Measurements from ENCODE around the gene CMTM7.

Gene CMTM7

DNA sequence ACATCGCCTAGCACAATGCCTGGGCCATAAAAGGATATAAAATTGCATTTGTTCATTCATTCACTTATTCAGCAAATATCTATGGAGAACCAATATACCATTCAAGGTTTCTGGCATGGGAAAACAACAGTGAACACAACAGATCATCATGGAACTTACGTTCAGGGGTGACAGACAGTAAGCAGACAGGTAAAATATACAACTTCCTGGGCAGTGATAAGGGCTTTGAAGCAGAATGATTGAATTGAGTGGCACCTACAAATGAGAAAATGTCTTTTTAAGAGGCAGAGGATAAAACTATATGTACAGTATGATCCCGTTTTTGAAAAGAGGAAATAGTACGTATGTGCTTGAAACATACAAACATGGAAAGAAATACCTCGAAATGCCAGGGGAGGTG, 39.2 kb downstream of the CMTM7 start:
- H3K9me3 ChIP-seq (ENCODE audit: severe bottlenecking) = no peaks in the 10 kb centered on the region
- H3K27me3 ChIP-seq (ENCODE audit: insufficient read depth, poor library complexity, severe bottlenecking) = no peaks in the 10 kb centered on the region
- no peak overlapping the region for H3K27ac ChIP-seq (ENCODE audit: poor library complexity, severe bottlenecking)
- ATAC-seq (ENCODE audit: low read depth) (no peak), DNase-seq (ENCODE audit: low spot score) (no peak)
- H3K4me3 ChIP-seq (ENCODE audit: severe bottlenecking) = no peak overlapping the region
- TF ChIP-seq, protein P1, sequence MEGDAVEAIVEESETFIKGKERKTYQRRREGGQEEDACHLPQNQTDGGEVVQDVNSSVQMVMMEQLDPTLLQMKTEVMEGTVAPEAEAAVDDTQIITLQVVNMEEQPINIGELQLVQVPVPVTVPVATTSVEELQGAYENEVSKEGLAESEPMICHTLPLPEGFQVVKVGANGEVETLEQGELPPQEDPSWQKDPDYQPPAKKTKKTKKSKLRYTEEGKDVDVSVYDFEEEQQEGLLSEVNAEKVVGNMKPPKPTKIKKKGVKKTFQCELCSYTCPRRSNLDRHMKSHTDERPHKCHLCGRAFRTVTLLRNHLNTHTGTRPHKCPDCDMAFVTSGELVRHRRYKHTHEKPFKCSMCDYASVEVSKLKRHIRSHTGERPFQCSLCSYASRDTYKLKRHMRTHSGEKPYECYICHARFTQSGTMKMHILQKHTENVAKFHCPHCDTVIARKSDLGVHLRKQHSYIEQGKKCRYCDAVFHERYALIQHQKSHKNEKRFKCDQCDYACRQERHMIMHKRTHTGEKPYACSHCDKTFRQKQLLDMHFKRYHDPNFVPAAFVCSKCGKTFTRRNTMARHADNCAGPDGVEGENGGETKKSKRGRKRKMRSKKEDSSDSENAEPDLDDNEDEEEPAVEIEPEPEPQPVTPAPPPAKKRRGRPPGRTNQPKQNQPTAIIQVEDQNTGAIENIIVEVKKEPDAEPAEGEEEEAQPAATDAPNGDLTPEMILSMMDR (IDR thresholded peaks at IDR 0.05; ENCODE audit: poor library complexity, severe bottlenecking) = no peak
- H3K36me3 ChIP-seq (ENCODE audit: low read depth) = no peaks in the 10 kb centered on the region
- H3K4me1 ChIP-seq (ENCODE audit: insufficient read depth, poor library complexity, severe bottlenecking) = peaks cover 6% of the 10 kb centered on the region

DNA sequence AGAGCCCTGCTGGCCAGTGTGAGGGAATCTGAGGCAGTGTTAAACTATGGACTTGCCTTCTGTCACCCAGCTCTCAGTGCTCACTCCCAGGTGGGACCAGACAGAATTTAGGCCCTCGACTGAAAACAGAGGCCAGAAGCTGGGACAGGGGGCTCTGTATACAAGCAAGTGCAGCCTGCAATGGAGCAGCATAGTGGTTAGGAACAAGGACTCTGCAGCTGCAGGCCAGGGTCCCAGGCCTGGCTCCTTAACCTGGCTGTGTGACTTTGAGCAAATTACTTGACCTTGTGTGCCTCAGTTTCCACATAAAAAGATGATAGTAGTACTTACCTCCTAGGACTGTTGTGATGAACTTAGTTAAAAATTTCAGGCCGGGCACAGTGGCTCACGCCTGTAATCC, 39.8 kb downstream of the CMTM7 start:
- Histone ChIP-seq H3K27ac (ENCODE audit: poor library complexity, severe bottlenecking) (no peak overlapping the region), H3K36me3 (ENCODE audit: low read depth) (no peaks in the 10 kb centered on the region), H3K27me3 (ENCODE audit: insufficient read depth, poor library complexity, severe bottlenecking) (no peaks in the 10 kb centered on the region), H3K9me3 (ENCODE audit: severe bottlenecking) (no peaks in the 10 kb centered on the region), H3K4me3 (ENCODE audit: severe bottlenecking) (no peak overlapping the region), H3K4me1 (ENCODE audit: insufficient read depth, poor library complexity, severe bottlenecking) (peaks cover 6% of the 10 kb centered on the region)
- TF ChIP-seq, protein P1 (IDR thresholded peaks at IDR 0.05; ENCODE audit: poor library complexity, severe bottlenecking) = no peak
- DNase-seq (ENCODE audit: low spot score) (no peak), ATAC-seq (ENCODE audit: low read depth) (no peak)

DNA sequence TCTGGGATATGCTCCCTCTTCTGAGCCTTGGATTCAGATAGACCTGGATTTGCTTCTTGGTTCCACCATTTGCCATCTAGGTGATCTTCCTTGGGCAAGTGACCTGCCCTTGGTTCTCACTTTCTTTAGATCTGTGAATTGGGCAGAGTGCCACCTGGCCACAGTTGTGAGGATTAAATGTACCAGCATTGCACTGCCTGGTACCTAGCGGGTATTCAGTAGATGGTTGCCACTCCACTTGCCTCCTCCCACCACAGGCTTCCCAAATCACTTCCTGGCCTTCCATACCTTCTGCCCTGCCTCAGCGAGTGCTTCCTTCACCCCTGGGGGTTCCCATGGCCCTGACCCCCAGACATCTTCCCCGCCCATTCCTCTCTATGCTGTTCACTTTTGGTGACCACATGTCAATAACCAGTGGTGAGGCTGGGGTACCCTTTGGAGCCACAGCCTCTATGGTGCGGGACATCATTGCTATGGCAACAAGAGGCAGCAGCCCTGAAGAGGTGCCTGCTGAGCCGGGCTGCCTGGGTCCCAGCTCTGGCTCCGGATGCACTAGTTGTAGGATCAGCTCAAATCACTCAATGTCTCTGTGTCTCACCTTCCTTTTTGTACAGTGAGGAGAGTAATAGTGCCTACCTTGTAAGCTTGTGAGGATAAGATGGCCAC, 40.5 kb downstream of the CMTM7 start:
- no peak for ATAC-seq (ENCODE audit: low read depth)
- Histone ChIP-seq H3K27ac (ENCODE audit: poor library complexity, severe bottlenecking) (no peak overlapping the region), H3K9me3 (ENCODE audit: severe bottlenecking) (no peaks in the 10 kb centered on the region), H3K4me1 (ENCODE audit: insufficient read depth, poor library complexity, severe bottlenecking) (peaks cover 6% of the 10 kb centered on the region), H3K36me3 (ENCODE audit: low read depth) (no peaks in the 10 kb centered on the region), H3K4me3 (ENCODE audit: severe bottlenecking) (no peak overlapping the region), H3K27me3 (ENCODE audit: insufficient read depth, poor library complexity, severe bottlenecking) (no peaks in the 10 kb centered on the region)
- TF ChIP-seq, protein P1 (IDR thresholded peaks at IDR 0.05; ENCODE audit: poor library complexity, severe bottlenecking) = no peak
- no peak for DNase-seq (ENCODE audit: low spot score)

DNA sequence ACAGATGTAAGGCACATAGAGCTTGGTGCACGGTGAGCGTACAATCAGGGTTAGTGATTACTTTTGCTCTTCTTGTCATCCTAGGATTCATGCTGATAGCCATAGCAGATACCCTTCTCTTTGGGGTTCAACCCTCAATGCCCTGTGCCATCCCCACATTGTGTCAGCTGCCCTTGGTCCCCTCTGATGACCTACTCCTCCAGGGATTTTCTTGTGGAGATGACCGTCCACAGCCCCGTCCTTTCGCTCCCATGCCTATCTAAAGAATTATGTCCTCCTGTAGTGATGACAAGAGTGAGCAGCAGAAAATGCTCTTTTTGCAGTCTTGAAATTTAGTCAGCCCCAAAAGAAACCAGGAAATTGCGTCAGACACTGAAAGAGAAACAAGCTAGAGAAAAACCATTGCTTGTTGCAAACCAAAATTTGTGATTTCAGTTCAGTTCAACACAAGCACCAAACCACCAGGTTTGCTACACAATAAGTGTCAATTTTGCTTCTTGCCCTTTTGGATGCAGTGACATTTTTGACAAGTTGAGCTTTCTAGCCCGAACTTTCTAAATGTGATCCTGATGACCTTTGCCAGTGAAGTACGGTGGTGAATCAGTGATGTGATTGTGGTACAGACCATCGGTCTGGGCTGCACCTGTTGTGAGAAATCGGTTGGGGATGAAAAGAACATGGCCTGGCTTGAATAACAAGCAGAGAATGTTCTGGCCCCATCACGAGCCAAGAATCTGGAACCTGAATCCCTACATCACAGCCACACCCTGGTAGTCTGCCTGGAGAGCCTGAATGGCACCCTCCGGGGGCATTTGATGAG, 41.3 kb downstream of the CMTM7 start:
- Histone ChIP-seq H3K27ac (ENCODE audit: poor library complexity, severe bottlenecking) (no peak overlapping the region), H3K4me1 (ENCODE audit: insufficient read depth, poor library complexity, severe bottlenecking) (peaks cover 6% of the 10 kb centered on the region), H3K36me3 (ENCODE audit: low read depth) (no peaks in the 10 kb centered on the region), H3K4me3 (ENCODE audit: severe bottlenecking) (no peak overlapping the region), H3K9me3 (ENCODE audit: severe bottlenecking) (no peaks in the 10 kb centered on the region), H3K27me3 (ENCODE audit: insufficient read depth, poor library complexity, severe bottlenecking) (no peaks in the 10 kb centered on the region)
- TF ChIP-seq, protein P1 (IDR thresholded peaks at IDR 0.05; ENCODE audit: poor library complexity, severe bottlenecking) = no peak
- ATAC-seq (ENCODE audit: low read depth) (no peak), DNase-seq (ENCODE audit: low spot score) (no peak)

DNA sequence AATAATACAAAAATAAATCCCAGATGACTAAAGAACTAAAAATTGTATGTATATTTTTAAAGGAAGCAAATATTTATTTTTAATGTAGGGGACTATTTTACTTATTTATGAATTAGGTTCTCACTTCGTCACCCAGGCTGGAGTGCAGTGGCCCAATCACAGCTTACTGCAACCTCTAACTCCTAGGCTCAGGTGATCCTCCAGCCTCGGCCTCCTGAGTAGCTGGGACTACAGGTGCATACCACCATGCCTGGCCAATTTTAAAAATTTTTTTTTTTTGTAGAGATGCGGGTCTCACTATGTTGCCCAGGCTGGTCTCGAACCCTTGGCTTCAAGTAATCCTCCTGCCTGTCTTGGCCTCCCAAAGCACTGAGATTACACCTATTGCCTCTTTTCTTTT, 42.6 kb downstream of the CMTM7 start:
- TF ChIP-seq, protein P1 (IDR thresholded peaks at IDR 0.05; ENCODE audit: poor library complexity, severe bottlenecking) = no peak
- peaks cover 6% of the 10 kb centered on the region for H3K4me1 ChIP-seq (ENCODE audit: insufficient read depth, poor library complexity, severe bottlenecking)
- H3K4me3 ChIP-seq (ENCODE audit: severe bottlenecking) = no peak overlapping the region
- no peak overlapping the region for H3K27ac ChIP-seq (ENCODE audit: poor library complexity, severe bottlenecking)
- no peaks in the 10 kb centered on the region for H3K27me3 ChIP-seq (ENCODE audit: insufficient read depth, poor library complexity, severe bottlenecking)
- H3K36me3 ChIP-seq (ENCODE audit: low read depth) = no peaks in the 10 kb centered on the region
- no peak for DNase-seq (ENCODE audit: low spot score)
- H3K9me3 ChIP-seq (ENCODE audit: severe bottlenecking) = no peaks in the 10 kb centered on the region
- ATAC-seq (ENCODE audit: low read depth) = no peak

Data from RWPE2 (cell line).